Fibroblast of skin of abdomen (primary cell): ENCODE data around the gene PRR7.
"Not testable (repeated sequence)": the region's sequence is repeated elsewhere in the genome, so short reads cannot be mapped to it uniquely, and the experiment has no call there.

Experiments
- DNase-seq: peaks from one replicate; pipeline ENCODE4 v3.0.0-alpha.2; 2013

The PRR7 gene

GRCh38 chr5:177484902-177485549 is 38.4 kb downstream of the PRR7 start:
- no peak for DNase-seq

- not testable (repeated sequence) for DNase-seq
Observed at GRCh38 chr5:177485753-177486152, 39.1 kb downstream of the PRR7 start.

GRCh38 chr5:177486256-177486655 is 39.6 kb downstream of the PRR7 start:
- no peak for DNase-seq

GRCh38 chr5:177487144-177487543 is 40.5 kb downstream of the PRR7 start:
- DNase-seq: no peak

- DNase-seq: no peak
Observed at GRCh38 chr5:177487975-177488374, 41.4 kb downstream of the PRR7 start.

GRCh38 chr5:177489119-177489716 is 42.6 kb downstream of the PRR7 start:
- DNase-seq: no peak

GRCh38 chr5:177490311-177490991 is 43.8 kb downstream of the PRR7 start:
- DNase-seq: no peak

GRCh38 chr5:177490992-177491391 is 44.4 kb downstream of the PRR7 start:
- no peak for DNase-seq

GRCh38 chr5:177491429-177491945 is 44.9 kb downstream of the PRR7 start:
- peak; percentile 59 for DNase-seq

- no peak for DNase-seq
Observed at GRCh38 chr5:177491983-177492746, 45.6 kb downstream of the PRR7 start.

- DNase-seq: no peak
Observed at GRCh38 chr5:177492841-177493240, 46.2 kb downstream of the PRR7 start.

- no peak for DNase-seq
Observed at GRCh38 chr5:177493795-177494345, 47.3 kb downstream of the PRR7 start.

- DNase-seq: peak; percentile 96
Observed at GRCh38 chr5:177494346-177495195, 48.0 kb downstream of the PRR7 start.

GRCh38 chr5:177495243-177496060 is 48.8 kb downstream of the PRR7 start:
- DNase-seq: peak; percentile 95

GRCh38 chr5:177496070-177496726 is 49.6 kb downstream of the PRR7 start:
- DNase-seq: peak; percentile 84

- DNase-seq: peak; percentile 98
Observed at GRCh38 chr5:177496727-177497291, 50.2 kb downstream of the PRR7 start.

- DNase-seq: peak; percentile 99
Observed at GRCh38 chr5:177497292-177498012, 50.8 kb downstream of the PRR7 start, which contains the start of gene PDLIM7. Gene PDLIM7 (minus strand): TSS chr5:177497604. CDS start chr5:177496512, 1,092 bp downstream.

GRCh38 chr5:177498013-177498787 is 51.6 kb downstream of the PRR7 start:
- no peak for DNase-seq
